CD4-positive, alpha-beta T cell treated with Interleukin-12 subunit alpha and Interleukin-12 subunit beta, for 1 hour (primary cell): ENCODE results near the gene MAP2K4.
"Not testable (repeated sequence)": the region's sequence is repeated elsewhere in the genome, so short reads cannot be mapped to it uniquely, and the experiment has no call there.

ENCODE experiments used
- DNase-seq: peaks from one replicate; pipeline ENCODE4 v3.0.0-alpha.2; 2020

Gene MAP2K4

DNA sequence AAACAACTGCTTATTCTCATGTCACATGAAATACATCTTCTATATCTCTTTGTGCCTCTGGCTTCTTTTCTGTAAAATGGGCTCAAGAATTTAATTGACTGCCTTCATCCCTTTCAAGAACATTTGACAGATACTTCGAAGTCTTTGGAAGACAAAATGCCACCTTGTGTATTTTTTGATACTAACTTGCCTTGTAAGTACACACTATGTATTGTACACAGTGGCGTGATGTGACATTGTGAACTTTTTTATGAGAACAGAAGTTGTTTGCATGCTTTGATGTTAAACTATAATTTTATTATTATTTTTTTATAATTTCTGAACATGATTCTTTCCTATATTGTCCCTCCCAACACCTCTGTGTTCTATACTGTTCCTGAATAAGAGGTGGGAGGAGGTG is 73.7 kb downstream of the MAP2K4 start:
- DNase-seq: no peak

DNA sequence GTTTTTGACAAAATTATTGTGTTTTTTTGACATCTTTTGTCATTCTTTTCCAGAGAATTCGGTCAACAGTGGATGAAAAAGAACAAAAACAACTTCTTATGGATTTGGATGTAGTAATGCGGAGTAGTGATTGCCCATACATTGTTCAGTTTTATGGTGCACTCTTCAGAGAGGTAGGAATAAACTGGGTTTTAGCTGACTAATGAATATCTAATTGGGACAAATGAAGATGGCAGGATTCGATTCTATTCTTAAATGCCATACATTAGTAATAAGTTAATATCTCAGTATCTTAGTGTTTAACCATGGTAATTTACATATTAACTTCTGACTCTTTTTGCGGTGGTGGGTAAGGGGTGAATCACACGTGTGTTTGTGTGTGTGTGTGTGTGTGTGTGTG is 74.8 kb downstream of the MAP2K4 start:
- no peak for DNase-seq

DNA sequence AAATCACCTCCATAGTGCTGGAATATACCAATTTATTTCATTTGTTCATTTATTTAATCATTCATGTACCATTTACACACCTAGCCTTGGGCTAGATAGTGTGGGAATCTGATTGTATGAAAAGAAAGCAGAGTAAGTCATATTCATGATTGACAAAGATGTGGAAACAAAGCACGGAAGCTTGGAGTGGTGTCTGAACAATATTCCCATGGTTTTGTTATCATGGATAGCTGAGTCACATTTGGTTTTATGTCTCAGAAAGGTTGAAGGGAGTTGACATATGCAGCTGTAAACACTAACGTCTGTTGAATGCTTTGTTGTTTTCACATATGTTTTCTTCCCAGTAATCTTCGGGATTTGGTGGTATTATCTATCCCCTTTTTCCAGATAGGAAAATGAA is 76.6 kb downstream of the MAP2K4 start:
- no peak for DNase-seq

DNA sequence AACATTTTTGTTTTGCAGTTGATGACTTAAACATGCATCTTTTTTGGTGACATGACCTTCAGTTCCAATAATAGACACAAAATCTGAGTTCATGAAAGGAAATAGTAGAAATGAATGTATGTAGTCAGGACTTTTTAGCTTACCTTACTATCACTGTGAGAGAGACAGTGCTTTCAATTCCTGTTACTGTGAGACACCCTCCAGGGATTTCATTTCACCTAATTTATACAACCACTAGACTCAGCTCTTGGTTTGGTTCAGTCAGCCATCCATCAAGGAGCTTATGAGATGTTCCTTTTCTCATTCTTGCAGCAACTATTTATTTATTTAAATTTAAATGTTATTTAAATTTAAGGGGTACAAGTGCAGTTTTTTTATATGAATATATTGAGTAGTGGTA is 77.9 kb downstream of the MAP2K4 start:
- no peak for DNase-seq

DNA sequence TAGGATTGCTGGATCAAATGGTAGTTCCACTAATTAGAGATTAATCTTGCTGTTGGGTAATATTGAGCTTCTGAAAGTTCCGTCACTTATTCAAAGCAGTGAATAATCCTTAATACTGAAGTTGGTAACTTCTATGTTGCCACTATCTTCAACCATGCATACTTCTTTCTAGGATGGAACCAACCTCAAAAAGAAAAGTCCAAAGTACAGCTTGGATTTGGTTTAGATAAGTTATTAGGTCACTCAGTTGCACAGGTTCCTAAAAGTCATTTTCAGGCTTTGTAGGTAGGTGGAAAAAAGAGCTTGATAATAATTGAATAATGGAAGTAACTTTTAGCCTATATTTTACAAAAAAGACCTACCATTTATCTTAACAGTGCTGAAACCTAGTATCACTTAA is 78.7 kb downstream of the MAP2K4 start:
- DNase-seq: no peak

DNA sequence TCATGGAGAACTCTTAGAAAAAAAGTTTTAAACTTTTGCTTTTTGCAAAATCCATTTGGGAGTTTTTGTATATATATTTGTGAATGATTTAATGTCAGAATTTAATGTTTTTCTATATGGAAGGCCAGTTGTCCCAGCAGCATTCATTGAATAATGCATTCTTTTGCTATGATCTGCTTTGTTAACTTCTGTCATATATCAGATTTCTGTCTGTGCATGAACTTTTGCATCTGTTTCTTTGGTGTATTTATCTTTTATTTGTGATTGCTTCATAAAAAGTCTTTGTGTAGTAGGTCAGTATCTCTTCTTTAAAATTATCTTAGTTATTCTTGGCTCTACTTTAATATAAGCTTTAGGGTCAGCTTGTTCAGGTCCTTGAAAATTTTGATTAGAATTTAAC is 84.2 kb downstream of the MAP2K4 start:
- DNase-seq: no peak

DNA sequence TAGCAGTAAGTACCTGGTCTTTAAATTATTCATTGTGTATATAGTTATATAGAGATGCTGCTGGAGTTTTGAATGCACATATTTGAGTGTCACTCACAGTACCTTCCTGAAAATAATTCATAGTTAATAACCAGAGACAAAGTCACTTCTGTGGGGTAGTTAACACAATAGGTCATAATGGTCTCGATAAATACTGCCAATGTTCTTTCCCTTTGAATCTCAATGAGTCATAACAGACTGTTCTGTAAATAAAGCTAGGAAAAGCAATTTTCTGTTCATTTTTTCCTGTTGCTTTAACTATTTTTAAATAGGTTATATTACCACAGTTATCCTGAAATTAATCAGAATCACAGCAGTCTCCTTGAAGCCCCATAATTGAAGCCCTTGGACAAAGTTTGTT is 87.2 kb downstream of the MAP2K4 start:
- no peak for DNase-seq

DNA sequence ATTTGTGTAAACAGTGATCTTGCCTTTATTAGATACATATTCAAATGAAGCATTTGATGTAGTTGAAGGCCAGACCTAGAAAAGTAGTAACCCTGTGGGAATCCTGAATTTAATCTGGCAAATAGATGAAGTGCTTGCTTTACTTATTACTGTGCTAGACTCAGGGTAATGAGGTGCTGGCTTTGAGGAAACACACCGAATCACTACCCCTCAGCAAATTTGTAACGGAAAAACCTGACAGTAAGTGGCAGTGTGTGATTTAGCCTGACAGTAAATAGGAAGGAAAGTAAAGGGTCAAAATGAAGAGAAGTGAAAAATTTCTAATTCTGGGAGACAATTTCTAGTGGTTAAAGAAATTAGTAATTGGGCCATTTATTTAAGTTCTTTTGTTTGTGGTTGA is 90.2 kb downstream of the MAP2K4 start:
- no peak for DNase-seq

DNA sequence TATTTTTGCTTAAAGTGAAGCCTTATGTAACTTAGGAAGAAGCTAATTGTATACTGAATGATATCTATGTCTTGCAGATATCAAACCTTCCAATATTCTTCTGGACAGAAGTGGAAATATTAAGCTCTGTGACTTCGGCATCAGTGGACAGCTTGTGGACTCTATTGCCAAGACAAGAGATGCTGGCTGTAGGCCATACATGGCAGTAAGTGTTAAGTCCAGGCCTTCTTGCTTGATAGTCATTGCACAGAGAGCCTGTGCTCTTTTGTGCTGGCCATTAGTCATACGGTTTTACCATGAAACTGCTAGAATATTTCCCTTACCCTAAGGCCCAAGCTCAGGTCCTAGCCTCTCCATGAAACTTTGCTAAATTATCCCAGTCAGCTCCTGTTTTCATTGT is 92.5 kb downstream of the MAP2K4 start:
- DNase-seq: no peak

DNA sequence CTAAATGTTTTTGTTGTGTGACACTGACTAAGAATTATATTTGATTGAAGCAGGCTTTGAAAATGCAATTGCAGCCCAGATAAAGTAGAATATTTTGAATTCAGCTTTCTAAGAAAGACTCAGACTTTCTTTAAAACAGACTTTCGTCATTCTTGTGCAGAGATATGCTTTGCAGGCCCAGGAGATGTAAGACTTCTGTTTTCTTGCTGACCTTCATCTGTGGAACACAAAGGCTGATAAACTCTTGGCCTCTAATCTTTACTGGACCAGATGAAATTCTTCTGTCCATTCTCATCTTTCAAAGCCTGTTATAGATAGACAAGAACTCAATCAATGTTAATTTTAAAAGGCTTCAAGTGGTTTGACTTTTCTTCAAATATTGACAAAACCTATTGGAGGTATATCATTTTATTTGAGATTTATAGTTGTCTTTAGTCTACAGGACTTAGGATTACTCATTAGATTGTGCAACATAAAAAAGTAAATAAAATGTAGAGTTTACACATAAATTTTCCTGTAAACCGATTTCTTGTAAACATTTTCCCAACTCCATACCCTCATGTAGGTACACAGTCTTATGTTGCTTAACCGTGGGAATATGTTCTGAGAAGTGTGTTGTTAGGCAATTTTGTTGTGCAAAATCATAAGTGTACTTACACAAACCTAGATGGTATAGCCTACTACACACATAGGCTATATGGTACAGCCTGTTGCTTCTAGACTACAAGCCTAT is 94.2 kb downstream of the MAP2K4 start:
- DNase-seq: no peak

DNA sequence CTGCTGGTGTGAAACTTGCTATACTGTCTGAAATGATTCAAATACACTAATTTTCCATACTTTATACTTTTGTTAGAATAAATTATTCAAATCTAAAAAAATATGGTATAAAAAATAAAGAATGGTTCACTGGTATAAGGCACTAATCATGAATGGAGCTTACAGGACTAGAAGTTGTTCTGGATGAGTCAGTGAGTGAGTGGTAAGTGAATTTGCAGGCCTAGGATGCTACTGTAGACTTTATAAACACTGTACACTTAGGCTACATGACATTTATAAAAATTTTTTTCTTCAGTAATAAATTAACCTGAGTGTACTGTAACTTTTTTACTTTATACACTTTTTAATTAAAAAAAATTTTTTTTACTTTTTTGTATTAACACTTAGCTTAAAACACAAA is 95.5 kb downstream of the MAP2K4 start:
- DNase-seq: no peak

DNA sequence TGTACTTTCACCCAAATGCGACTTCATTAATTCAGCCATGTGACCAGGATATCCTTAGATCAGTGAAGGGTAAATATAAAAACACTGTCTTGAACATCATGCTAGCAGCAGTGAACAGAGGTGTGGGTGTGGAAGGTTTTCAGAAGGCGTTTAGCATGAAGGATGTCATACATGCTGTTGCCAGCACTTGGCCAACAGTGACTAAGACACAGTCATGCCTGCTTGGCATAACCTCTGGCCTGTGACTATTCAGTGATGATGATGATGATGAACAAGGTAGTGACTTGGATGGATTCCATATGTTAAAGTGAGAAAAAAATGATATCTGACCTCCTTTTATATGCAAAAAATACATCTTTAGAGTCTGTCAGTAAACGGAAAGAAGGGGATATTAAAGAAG is 97.9 kb downstream of the MAP2K4 start:
- DNase-seq: no peak

DNA sequence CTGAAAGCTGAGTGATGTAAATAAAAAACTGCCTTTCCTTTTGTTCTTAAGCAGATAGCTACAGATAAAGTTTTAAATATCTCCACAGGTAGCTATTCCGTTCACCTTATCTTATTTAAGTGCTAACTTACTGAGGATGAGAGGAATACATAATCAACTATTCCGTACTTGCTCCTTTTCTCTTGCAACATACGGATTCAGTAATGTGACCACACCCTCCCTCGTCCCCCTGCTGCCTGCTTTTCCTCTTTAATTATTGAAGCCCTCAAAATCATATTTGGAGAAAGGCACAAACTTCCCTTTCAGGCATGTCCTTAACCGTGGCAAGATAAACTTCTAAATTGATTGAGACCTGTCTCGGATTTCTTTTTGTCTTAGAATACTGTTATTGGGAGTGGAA is 101.4 kb downstream of the MAP2K4 start:
- DNase-seq: no peak

DNA sequence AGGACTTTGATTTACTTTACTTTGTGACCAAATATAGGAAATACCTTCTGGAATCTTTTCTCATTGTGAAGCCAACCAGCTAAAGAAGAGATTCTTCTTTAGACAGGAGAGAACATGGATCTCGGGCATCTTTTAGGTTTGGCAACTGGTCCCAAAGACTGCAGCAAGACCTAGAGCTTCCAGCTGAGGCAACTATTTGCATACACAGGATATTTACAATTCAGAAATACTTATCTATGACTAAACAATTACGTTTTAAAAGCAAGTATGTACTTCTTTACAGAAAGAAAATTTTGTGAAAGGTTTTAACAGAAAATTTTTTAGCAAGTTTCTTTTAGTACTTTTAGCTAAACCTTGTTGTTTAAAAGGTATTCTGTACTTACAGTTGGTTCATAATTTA is 106.5 kb downstream of the MAP2K4 start:
- no peak for DNase-seq

DNA sequence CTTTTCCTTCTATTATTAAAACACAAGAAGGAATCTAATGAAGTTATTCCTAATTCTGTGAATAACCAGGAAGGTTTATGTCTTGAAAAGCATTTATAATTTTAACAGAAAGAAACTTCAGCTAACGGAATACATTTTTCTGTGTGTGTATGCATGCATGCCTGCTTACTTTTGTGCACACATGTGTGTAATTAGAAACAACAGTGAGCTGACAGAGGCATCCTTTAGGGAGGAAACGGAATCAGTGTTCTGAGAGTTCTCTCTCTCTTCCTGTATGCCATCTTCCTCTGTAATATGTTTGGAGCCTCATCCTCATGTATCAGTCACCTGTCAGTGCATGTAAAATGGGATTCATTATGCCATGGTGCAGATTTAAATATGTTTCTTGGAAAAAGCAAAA is 107.0 kb downstream of the MAP2K4 start:
- DNase-seq: no peak

DNA sequence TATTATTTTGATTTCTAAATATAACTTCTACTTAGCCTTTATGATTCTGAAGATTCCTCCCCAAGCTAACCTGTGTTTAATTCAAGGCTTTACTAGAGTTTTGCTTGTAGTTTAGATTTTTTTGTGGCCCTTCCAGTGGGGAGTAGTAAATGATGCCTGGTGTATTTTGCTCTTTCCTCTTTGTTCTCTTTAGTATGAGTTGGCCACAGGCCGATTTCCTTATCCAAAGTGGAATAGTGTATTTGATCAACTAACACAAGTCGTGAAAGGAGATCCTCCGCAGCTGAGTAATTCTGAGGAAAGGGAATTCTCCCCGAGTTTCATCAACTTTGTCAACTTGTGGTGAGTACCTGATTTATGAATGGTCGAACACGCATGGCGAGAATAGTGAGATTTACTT is 108.3 kb downstream of the MAP2K4 start:
- no peak for DNase-seq

DNA sequence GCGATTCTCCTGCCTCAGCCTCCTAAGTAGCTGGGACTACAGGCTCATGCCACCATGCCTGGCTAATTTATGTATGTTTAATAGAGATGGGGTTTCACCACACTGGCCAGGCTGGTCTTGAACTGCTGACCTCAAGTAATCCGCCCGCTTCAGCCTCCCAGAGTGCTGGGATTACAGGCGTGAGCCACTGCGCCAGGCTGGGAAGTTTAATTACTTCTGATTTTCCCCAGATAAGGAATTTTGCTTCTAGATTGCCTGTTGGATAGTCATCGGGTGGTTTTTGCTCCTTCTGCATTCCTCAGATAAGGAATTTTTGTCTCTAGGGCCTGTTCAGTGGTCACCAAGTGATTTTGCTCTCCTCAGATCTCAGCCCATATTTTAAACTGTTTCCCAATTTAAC is 112.5 kb downstream of the MAP2K4 start:
- DNase-seq: no peak

DNA sequence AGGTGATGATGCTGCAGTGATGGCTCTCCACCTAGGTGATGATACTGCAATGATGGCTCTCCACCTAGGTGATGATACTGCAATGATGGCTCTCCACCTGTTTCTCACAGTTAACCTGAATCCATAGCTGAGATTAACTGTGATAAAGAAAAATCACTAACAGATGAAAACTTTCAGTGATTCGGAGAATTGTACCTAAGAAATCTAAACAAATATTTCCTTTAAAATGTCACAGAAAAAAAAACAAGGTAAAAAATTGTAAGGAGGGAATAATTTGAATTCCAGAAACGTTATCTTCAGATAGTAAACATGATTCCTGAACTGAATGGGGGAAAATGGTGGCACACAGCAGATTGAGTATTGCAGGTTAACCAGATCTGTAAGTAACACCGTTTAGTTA is 113.4 kb downstream of the MAP2K4 start:
- DNase-seq: no peak

DNA sequence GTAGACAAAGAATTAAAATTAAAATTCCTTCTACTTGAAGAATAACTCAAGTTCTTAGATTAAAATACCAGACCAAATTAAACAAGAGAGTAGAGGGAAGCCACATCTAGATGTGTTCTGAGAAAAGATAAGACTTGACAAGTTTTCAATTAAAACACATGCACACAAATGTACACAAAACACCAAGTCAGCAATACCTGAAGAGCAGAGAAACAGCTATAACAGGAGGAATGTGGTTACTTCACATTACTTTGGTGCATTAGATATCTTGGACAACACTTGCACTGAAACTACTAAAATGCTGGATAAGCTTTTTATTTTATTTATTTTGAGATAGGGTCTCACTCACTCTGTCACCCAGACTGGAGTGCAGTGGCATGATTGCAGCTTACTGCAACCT is 113.9 kb downstream of the MAP2K4 start:
- DNase-seq: no peak

DNA sequence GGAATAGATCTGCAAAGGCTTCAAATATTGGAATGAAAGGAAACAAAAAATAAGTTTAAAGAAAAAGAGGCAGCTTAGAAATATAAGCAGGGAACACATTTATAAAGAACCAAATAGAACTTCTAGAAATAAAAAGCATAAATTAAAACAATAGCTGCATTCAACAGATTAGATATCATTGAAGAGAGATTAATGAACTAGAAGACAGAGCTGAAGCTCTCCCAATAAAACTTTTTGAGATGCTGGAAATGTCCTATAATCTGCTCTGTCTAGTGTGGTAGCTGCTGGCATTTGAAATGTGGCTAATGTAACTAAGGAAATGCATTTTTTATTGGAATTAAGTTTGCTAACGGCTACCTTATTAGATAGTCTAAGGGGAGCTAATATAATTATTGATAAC is 115.6 kb downstream of the MAP2K4 start:
- DNase-seq: no peak

DNA sequence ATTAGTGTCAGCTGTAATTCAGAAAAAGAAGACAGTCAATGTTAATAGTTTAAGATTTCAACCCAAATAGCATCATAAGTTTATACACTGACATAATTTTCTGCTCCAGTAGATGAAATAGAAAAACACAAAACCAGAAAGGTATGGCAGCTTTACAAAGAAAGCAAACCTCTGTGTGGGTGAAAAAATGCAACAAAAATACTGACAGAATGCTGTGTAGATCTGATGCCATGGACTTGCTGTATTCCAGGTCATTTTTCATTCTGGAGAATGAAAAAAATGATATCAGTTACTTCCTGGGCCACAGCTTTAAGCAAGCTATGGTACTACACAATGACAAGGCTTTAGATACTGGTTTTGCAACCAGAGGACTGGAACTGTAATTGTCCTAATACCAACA is 116.0 kb downstream of the MAP2K4 start:
- no peak for DNase-seq

DNA sequence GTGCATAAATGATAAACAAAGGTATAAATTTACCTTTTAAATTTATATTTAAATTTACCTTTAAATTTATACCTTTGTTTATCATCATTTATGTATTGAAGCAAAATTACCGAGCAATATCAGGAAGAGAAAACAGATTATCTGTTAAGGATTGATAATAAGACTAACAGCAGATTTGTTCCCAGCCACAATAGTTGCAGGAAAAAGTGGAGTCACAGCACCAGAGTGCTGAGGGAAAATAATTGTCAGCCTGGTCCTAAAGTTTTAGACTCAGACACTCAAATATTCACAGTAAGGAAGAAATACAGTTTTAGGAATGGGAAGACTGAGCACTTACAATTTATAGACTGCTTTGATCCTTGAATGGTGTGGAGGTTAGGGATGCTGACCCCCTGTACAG is 117.2 kb downstream of the MAP2K4 start:
- no peak for DNase-seq

DNA sequence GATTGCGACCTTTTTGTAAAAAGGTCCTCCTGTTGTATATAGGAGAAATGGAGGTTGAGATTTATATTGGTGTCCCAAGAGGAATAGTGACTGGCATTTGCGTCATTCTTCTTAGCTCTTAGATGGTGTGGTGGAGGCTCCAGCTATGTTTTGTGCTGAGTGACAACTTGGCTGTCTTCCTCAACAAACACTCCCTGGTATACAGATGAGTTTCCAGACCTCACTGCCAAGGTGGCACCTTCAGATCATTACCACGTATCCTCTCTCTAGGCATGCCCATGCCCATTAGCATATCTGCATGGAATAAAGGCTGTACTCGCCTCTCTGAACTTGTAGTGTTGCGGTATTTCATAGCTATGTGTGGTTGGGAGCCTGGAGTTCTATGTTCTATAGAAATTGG is 120.0 kb downstream of the MAP2K4 start:
- DNase-seq: no peak

DNA sequence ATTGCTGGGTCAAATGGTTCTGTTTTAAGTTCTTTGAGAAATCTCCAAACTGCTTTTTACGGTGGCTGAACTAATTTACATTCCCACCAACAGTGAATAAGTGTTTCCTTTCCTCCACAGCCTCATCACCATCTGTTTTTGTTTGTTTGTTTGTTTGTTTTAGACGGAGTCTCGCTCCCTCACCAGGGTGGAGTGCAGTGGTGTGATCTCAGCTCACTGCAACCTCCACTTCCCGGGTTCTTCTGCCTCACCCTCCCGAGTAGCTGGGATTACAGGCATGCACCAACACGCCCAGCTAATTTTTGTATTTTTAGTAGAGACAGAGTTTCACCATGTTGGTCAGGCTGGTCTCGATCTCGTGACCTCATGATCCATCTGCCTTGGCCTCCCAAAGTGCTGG is 141.5 kb downstream of the MAP2K4 start:
- not testable (repeated sequence) for DNase-seq

DNA sequence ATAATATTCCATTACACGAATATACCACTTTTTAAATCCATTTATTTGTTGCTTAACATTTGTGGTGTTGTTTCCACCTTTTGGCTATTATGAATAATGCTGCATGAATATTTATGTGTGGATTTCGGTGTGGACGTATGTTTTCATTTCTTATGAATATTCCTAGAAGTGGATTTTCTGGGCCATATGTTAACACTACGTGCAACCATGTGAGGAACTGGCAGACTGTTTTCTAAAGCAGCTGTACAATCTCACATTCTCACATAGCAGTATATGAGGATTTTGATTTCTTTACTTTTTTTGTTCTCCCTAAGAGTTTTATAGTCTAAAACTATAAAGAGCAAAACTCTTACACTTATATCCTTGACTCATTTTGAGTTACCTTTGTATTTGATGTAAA is 143.4 kb downstream of the MAP2K4 start:
- no peak for DNase-seq
